ENCODE data around the gene ZMYM3. TPM values are rescaled to one million over a fixed set of nuclear protein-coding genes. Genes with fewer than 3 reads are reported as not detected.

Gene ZMYM3
- total RNA-seq, 1 donor from 2014 or later = 14.3 TPM

- Histone ChIP-seq H3K4me1 (no peaks in the 10 kb centered on the region), H3K9me3 (replicated peaks) (no peaks in the 10 kb centered on the region), H3K36me3 (no peaks in the 10 kb centered on the region), H3K27me3 (ENCODE audit: low read depth) (no peaks in the 10 kb centered on the region), H3K4me3 (no peak overlapping the region), H3K27ac (replicated peaks) (no peak overlapping the region)
- intact Hi-C loops (cut with micrococcal nuclease) = no loop called here
- TF ChIP-seq CTCF (IDR thresholded peaks at IDR 0.05; ENCODE audit: borderline replicate concordance) = no peak
- no peak for DNase-seq
Measured at GRCh38 chrX:71228063-71228642, 25.8 kb downstream of the ZMYM3 start.

GRCh38 chrX:71227370-71228062 is 26.4 kb downstream of the ZMYM3 start:
- Histone ChIP-seq H3K27me3 (ENCODE audit: low read depth) (no peaks in the 10 kb centered on the region), H3K27ac (replicated peaks) (no peak overlapping the region), H3K36me3 (no peaks in the 10 kb centered on the region), H3K9me3 (replicated peaks) (no peaks in the 10 kb centered on the region), H3K4me1 (no peaks in the 10 kb centered on the region), H3K4me3 (no peak overlapping the region)
- DNase-seq = no peak
- intact Hi-C loops (cut with micrococcal nuclease) = no loop called here
- no peak for TF ChIP-seq CTCF (IDR thresholded peaks at IDR 0.05; ENCODE audit: borderline replicate concordance)

- intact Hi-C loops (cut with micrococcal nuclease) = no loop called here
- no peak overlapping the region for H3K4me3 ChIP-seq
- DNase-seq = no peak
- no peaks in the 10 kb centered on the region for H3K4me1 ChIP-seq
- H3K27ac ChIP-seq (replicated peaks) = no peak overlapping the region
- H3K36me3 ChIP-seq = no peaks in the 10 kb centered on the region
- no peaks in the 10 kb centered on the region for H3K27me3 ChIP-seq (ENCODE audit: low read depth)
- no peak for TF ChIP-seq CTCF (IDR thresholded peaks at IDR 0.05; ENCODE audit: borderline replicate concordance)
- no peaks in the 10 kb centered on the region for H3K9me3 ChIP-seq (replicated peaks)
Measured at GRCh38 chrX:71225676-71226075, 28.3 kb downstream of the ZMYM3 start.

GRCh38 chrX:71225009-71225408 is 28.9 kb downstream of the ZMYM3 start:
- Histone ChIP-seq H3K9me3 (replicated peaks) (no peaks in the 10 kb centered on the region), H3K27me3 (ENCODE audit: low read depth) (no peaks in the 10 kb centered on the region), H3K36me3 (no peaks in the 10 kb centered on the region), H3K27ac (replicated peaks) (no peak overlapping the region), H3K4me3 (no peak overlapping the region), H3K4me1 (no peaks in the 10 kb centered on the region)
- intact Hi-C loops (cut with micrococcal nuclease) = no loop called here
- no peak for DNase-seq
- no peak for TF ChIP-seq CTCF (IDR thresholded peaks at IDR 0.05; ENCODE audit: borderline replicate concordance)

GRCh38 chrX:71224098-71224708 is 29.7 kb downstream of the ZMYM3 start:
- Histone ChIP-seq H3K9me3 (replicated peaks) (no peaks in the 10 kb centered on the region), H3K27me3 (ENCODE audit: low read depth) (no peaks in the 10 kb centered on the region), H3K27ac (replicated peaks) (no peak overlapping the region), H3K4me3 (no peak overlapping the region), H3K36me3 (no peaks in the 10 kb centered on the region), H3K4me1 (no peaks in the 10 kb centered on the region)
- no peak for DNase-seq
- no peak for TF ChIP-seq CTCF (IDR thresholded peaks at IDR 0.05; ENCODE audit: borderline replicate concordance)
- intact Hi-C loops (cut with micrococcal nuclease) = no loop called here

Measured in left ventricle myocardium inferior (tissue), 1 donor.